Stimulated activated CD4-positive, alpha-beta T cell treated with anti-CD3 and anti-CD28 coated beads, TNF-alpha, amount 100 ng/mL, for 4 hours (primary cell): ENCODE data around the gene ORC2.

Source experiments
- DNase-seq, 3 experiments: peaks; one replicate each; pipeline ENCODE4 v3.0.0-alpha.2; 2020; ENCODE audit warnings: low read depth in 3 of 3

The ORC2 gene

GRCh38 chr2:200861617-200862155, 101.8 kb downstream of the ORC2 start:
- no peak for DNase-seq

GRCh38 chr2:200860092-200860795, 103.2 kb downstream of the ORC2 start:
- no peak for DNase-seq
